ENCODE data around the gene SMG7. TPM values are rescaled to one million over a fixed set of nuclear protein-coding genes. Genes with fewer than 3 reads are reported as not detected.

SMG7 gene
- total and polyA plus RNA-seq, 2 of the 4 experiments (the other 2 are of a cell fraction), result 18.1 to 22.6 TPM

DNA sequence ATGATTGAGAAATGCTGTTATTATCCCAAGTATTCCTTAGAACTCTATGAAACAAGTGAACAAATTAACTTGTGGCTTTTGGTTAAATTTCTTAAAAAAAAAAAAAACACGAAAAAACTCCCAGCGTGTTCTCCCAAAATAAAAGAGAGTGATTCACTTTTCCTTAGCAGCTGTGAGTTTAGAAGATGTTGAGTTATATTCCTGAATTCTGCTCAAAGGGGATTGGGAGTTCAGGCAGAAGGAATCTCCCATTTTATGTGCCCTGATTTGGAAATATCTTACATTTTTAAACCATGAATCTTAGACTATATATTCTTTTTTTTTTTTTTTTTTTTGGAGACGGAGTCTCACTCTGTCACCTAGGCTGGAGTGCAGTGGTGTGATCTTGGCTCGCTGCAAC, 34.3 kb downstream of the SMG7 start:
- no peak overlapping the region for H2AK9ac ChIP-seq (replicated peaks; ENCODE audit: low read depth, low read length, poor library complexity)
- no peak overlapping the region for H3K18ac ChIP-seq (ENCODE audit: low read depth, low read length)
- H3K4me1 ChIP-seq (ENCODE audit: control insufficient read depth, insufficient read depth, low read length), result no peaks in the 10 kb centered on the region; the same call in 1 of the 2 replicates
- H2BK20ac ChIP-seq (ENCODE audit: low read depth, low read length), result no peak overlapping the region
- H2BK120ac ChIP-seq (ENCODE audit: low read depth, low read length), result no peak overlapping the region
- peaks cover 30 to 41% of the 10 kb centered on the region in 2 experiments for H3K79me1 ChIP-seq (ENCODE audit: low read depth in 1 of 2, low read length in 2 of 2)
- no TSS peak for BruUV-seq (replicated peaks)
- H3K27me3 ChIP-seq (ENCODE audit: control insufficient read depth, insufficient read depth, low read length), result no peaks in the 10 kb centered on the region
- in situ Hi-C loops (cut with MboI; ENCODE audit: low sequenced_read_pairs), result no loop called here
- H2AFZ ChIP-seq (replicated peaks; ENCODE audit: low read length, poor library complexity), result no peak overlapping the region
- no peak overlapping the region for H2AK5ac ChIP-seq (ENCODE audit: low read depth, low read length)
- H3K9me1 ChIP-seq (ENCODE audit: insufficient read depth, low read length), result no peaks in the 10 kb centered on the region
- H3K56ac ChIP-seq (ENCODE audit: extremely low read depth, insufficient read depth, low read length), result no peak overlapping the region
- H2BK5ac ChIP-seq (ENCODE audit: low read depth, low read length, poor library complexity, severe bottlenecking), result no peak overlapping the region
- no peak overlapping the region for H4K5ac ChIP-seq (ENCODE audit: low read depth, low read length)
- peaks cover 7% of the 10 kb centered on the region; the same call in 1 of the 2 replicates for H4K20me1 ChIP-seq (ENCODE audit: insufficient read depth, low read length)
- H4K8ac ChIP-seq (ENCODE audit: low read depth in 2 of 2, low read length in 2 of 2), result no peak overlapping the region
- no peak overlapping the region for H3K27ac ChIP-seq (ENCODE audit: insufficient read depth, low read length)
- H2BK15ac ChIP-seq (ENCODE audit: low read depth, low read length), result no peak overlapping the region
- H3K4me2 ChIP-seq (ENCODE audit: low read depth, low read length), result no peak overlapping the region
- no peak overlapping the region for H3K4me3 ChIP-seq (ENCODE audit: insufficient read depth, low read depth, low read length)
- no CpG with 5 or more reads among the region's 4 CpGs for WGBS, 2 experiments (ENCODE audit: extremely low coverage in 2 of 2, insufficient read length in 1 of 2)
- ChIA-PET POLR2A (ENCODE audit: unreplicated experiment) (no interaction called here), CTCF (no interaction called here)
- H3K14ac ChIP-seq (replicated peaks; ENCODE audit: low read depth, low read length), result no peak overlapping the region
- peak; percentile 47 for DNase-seq
- no peaks in the 10 kb centered on the region for H3K36me3 ChIP-seq (ENCODE audit: control insufficient read depth, insufficient read depth, low read length)
- H4K91ac ChIP-seq (ENCODE audit: insufficient read depth, low read depth, low read length), result no peak overlapping the region
- TF ChIP-seq RFX5 (IDR thresholded peaks at IDR 0.05; ENCODE audit: low read depth, low read length) (no peak), MAFK (IDR thresholded peaks at IDR 0.05; ENCODE audit: low read depth, low read length) (no peak), BHLHE40 (IDR thresholded peaks at IDR 0.05; ENCODE audit: low read depth, low read length) (no peak), RAD21 (IDR thresholded peaks at IDR 0.05; ENCODE audit: low read length) (no peak), MXI1 (IDR thresholded peaks at IDR 0.05; ENCODE audit: borderline replicate concordance, low read depth, low read length) (no peak), MAZ (IDR thresholded peaks at IDR 0.05; ENCODE audit: borderline replicate concordance, low read depth, low read length) (no peak), CHD1 (IDR thresholded peaks at IDR 0.05; ENCODE audit: low read depth, low read length) (no peak), FOS (IDR thresholded peaks at IDR 0.05; ENCODE audit: low read depth, low read length) (no peak), CEBPB (IDR thresholded peaks at IDR 0.05; ENCODE audit: low read depth, low read length) (no peak), POLR2A (IDR thresholded peaks at IDR 0.05; ENCODE audit: low read depth, low read length) (no peak), NFE2L2 (IDR thresholded peaks at IDR 0.05; ENCODE audit: low read depth, low read length) (no peak), RCOR1 (IDR thresholded peaks at IDR 0.05; ENCODE audit: insufficient replicate concordance, low read length) (no peak), SMC3 (IDR thresholded peaks at IDR 0.05; ENCODE audit: low read depth, low read length) (no peak)
- TF ChIP-seq, protein P1, sequence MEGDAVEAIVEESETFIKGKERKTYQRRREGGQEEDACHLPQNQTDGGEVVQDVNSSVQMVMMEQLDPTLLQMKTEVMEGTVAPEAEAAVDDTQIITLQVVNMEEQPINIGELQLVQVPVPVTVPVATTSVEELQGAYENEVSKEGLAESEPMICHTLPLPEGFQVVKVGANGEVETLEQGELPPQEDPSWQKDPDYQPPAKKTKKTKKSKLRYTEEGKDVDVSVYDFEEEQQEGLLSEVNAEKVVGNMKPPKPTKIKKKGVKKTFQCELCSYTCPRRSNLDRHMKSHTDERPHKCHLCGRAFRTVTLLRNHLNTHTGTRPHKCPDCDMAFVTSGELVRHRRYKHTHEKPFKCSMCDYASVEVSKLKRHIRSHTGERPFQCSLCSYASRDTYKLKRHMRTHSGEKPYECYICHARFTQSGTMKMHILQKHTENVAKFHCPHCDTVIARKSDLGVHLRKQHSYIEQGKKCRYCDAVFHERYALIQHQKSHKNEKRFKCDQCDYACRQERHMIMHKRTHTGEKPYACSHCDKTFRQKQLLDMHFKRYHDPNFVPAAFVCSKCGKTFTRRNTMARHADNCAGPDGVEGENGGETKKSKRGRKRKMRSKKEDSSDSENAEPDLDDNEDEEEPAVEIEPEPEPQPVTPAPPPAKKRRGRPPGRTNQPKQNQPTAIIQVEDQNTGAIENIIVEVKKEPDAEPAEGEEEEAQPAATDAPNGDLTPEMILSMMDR (conservative IDR thresholded peaks at IDR 0.05; ENCODE audit: low read depth, low read length), result no peak
- TF ChIP-seq, protein P2, sequence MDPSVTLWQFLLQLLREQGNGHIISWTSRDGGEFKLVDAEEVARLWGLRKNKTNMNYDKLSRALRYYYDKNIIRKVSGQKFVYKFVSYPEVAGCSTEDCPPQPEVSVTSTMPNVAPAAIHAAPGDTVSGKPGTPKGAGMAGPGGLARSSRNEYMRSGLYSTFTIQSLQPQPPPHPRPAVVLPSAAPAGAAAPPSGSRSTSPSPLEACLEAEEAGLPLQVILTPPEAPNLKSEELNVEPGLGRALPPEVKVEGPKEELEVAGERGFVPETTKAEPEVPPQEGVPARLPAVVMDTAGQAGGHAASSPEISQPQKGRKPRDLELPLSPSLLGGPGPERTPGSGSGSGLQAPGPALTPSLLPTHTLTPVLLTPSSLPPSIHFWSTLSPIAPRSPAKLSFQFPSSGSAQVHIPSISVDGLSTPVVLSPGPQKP (IDR thresholded peaks at IDR 0.05; ENCODE audit: borderline replicate concordance, low read depth, low read length), result no peak
- TF ChIP-seq, protein P3, sequence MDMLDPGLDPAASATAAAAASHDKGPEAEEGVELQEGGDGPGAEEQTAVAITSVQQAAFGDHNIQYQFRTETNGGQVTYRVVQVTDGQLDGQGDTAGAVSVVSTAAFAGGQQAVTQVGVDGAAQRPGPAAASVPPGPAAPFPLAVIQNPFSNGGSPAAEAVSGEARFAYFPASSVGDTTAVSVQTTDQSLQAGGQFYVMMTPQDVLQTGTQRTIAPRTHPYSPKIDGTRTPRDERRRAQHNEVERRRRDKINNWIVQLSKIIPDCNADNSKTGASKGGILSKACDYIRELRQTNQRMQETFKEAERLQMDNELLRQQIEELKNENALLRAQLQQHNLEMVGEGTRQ (IDR thresholded peaks at IDR 0.05; ENCODE audit: low read depth, low read length), result no peak
- dilution Hi-C loops (cut with HindIII; ENCODE audit: low sequenced_read_pairs, unreplicated experiment), result no loop called here
- no peak overlapping the region for H3K9ac ChIP-seq (ENCODE audit: low read depth, low read length)
- H3K23ac ChIP-seq (ENCODE audit: low read depth, low read length), result no peak overlapping the region
- no peak for ATAC-seq (ENCODE audit: low read depth)
- intact Hi-C loops (cut with micrococcal nuclease), result no loop called here
- no peaks in the 10 kb centered on the region for H3K9me3 ChIP-seq (ENCODE audit: control insufficient read depth, insufficient read depth, low read length)
- no peak overlapping the region for H3K4ac ChIP-seq (ENCODE audit: low read depth, low read length)

Data from IMR-90 (cell line).